GM21529 (cell line): ENCODE results near the gene CBFA2T2.
"Not testable (repeated sequence)": the region's sequence is repeated elsewhere in the genome, so short reads cannot be mapped to it uniquely, and the experiment has no call there.

ENCODE experiments used
- ATAC-seq: cut with Tn5 transposase; IDR thresholded peaks from one replicate; pipeline ENCODE4 v1.9.1; 2021; ENCODE audit not compliant: unreplicated experiment

The CBFA2T2 gene

GRCh38 chr20:33545763-33546162 lies 55.9 kb downstream of the CBFA2T2 start:
- ATAC-seq, result no peak

GRCh38 chr20:33549229-33549999 lies 59.5 kb downstream of the CBFA2T2 start:
- ATAC-seq, result no peak

DNA sequence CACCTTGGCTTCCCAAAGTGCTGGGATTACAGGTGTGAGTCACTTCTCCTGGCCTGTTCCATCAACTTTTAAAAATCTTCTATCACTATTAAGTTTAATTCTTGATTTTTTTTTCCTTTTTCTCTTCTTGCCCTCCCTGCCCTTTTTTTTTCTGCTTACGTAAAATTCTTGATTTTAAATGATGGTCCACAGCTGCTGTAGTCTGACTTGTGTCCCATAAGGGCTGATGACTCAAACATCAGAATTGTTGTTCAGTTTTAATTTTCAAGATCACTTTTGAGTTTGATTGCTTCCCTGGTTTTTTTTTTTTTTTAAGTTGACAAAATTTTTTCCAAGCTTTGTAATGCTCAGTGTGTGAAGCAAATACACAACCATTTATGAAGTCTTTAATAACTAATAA lies 61.9 kb downstream of the CBFA2T2 start:
- ATAC-seq, result no peak

GRCh38 chr20:33552519-33552918 lies 62.6 kb downstream of the CBFA2T2 start:
- no peak for ATAC-seq

DNA sequence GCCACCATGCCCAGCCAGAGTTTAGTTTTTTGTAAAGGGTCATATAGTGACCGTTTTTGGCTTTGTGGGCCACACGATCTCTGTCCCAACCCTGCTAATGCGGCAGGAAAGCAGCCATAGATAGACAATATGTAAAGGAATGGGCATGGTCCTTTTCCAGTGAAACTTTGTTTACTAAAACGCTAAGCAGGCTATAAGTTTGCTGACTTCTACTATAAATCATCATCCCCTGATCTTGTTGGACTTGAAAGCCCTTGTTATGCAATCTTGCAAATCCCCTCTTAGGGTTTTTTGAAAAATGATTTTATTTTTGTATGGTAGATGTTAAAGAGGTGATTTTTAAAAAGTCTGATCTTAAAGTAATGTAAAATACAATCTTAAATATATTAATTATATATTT lies 63.6 kb downstream of the CBFA2T2 start:
- no peak for ATAC-seq

DNA sequence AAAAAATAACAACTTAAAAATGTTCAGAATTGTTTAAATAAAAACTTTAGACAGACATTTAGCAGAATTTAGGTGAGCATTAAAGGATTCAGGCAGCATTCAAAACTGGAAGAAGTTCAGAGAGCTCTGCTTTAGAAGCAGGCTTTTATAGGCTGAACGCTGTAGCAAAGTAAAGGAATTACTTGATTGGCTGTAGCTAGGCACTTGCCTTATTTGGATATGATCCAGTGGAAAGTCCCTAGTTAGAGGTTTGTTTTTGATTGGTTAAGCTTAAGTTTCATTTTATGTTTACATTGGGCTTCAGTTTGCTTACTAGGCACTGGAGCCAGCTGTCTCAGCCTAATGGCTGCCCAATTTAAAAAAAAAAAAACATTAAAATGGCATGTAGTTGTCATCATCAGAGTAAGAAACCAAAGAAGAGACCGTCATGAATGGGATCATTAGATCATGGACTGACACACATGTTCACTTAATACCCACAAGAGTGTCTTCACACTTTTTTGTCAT lies 65.1 kb downstream of the CBFA2T2 start:
- ATAC-seq, result peak; percentile 92

- ATAC-seq, result no peak
Observed at GRCh38 chr20:33555755-33556154, 65.9 kb downstream of the CBFA2T2 start.

DNA sequence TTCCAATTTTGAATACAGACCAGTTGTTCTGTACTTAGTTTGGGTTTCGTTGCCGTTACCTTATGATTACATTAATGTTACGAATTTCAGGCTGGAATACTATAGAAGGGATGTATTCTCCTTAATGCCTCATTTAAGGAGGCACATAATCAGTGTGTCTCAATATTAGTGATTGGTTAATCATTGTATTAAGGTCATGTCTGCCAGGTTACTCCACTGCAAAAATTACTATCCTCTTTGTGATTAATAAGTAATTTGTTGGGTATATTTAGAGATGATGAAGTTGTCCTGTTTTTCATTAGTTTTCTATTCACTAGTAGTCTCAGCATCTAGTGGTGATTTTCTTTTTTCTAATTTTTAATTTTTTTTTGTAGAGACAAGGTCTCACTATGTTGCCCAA lies 66.3 kb downstream of the CBFA2T2 start:
- no peak for ATAC-seq

DNA sequence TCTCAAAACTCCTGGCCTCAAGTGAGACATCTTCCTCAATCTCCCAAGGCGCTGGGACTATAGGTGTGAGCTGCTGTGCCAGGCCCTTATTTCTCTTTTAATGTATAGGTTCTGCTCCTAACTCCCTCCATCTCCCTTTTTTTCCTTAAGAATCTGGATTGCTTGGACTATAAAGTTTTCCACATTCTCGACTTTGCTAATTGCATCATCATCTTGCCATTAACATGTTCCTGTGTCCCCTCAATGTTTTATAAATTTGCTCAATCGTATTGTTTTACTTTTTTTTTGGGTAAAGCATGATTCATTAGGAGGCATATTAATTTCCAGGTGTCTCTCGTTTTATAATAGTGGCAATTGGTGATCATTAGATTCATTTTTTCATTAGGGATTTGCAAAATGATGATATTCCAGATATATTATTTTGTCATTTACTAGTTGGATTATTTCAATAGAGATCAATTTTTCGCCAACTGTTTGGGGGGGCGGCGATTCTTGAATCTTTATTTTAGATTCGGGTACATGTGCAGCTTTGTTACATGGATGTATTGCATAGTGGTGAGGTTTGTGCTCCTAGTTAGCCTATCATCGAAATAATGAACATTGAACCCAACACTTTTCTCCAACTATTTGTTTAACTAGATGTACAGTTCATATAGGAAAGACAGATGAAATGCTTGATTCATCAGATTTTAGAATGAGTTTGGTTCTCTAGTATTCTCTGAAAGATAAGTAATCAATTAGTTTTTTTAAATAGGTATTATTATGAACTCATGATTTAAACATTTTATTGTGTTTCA lies 68.7 kb downstream of the CBFA2T2 start:
- ATAC-seq, result no peak

GRCh38 chr20:33559212-33559611 lies 69.3 kb downstream of the CBFA2T2 start:
- no peak for ATAC-seq

DNA sequence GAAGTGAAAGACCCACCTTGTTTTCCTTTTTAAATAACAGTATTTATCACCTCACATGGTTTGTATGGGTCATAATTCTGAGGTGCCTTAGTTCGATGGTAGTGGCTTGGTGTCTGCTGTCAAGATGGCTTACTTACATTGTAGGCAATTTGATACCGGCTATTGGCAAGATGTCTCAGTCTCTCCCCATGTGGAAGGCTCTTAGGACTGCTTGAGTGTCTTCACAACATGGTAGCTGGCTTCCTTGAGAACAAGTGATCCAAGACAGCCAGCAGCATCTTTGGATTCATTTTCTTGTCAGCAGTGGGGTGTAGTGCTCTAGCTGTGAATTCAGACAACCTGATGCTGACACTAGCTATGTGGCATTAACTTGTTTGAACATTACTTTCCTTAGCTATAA lies 70.1 kb downstream of the CBFA2T2 start:
- ATAC-seq, result no peak

DNA sequence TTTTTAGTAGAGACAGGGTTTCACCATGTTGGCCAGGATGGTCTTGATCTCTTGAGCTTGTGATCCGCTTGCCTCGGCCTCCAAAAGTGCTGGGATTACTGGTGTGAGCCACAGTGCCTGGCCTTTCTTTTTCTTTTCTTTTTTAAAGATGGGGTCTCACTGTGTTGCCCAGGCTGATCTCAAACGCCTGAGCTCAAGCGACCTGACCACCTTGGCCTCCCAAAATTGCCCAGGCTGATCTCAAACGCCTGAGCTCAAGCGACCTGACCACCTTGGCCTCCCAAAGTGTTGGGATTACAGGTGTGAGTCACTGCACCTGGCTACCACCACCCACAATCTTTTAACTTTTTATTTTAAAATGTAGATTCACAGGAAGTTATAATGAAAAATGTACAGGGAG lies 71.2 kb downstream of the CBFA2T2 start:
- not testable (repeated sequence) for ATAC-seq

- ATAC-seq, result no peak
Observed at GRCh38 chr20:33561692-33562601, 72.1 kb downstream of the CBFA2T2 start.

- no peak for ATAC-seq
Observed at GRCh38 chr20:33563788-33564187, 73.9 kb downstream of the CBFA2T2 start.

DNA sequence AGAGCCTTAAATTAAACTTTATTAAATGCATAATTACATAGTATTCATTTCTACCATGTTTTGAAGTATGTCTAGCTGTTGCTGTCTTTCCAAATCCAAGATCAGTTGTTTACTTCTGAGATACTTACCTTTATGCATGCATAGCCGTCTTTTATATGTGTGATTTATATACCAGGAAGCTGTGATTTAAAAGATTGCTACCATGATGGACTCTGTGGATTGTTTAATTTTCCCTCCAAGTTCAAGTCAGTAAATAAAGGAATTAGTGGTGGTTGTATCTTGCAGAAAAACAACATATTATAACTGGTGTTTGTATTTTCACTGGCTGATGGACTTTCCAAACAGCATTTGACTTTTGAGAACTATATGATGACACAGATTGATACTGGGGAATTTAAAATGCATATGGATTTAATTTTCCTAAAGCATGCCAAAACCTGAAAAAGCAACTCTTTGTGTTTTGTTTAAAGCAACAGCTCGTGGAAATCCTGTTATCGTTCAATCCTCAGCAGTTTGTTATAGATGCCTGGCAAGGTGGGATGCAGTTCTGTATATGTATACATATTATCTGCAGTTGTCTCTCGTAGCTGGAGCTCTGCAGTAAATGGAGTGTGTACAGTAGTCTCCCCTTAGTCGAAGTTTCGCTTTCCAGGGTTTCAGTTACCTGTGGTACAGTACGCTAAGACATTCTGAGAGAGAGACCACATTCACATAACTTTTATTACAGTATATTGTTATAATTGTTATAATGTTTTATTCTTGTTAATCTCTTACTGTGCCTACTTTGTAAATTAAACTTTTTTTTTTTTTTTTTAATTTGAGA lies 77.1 kb downstream of the CBFA2T2 start:
- no peak for ATAC-seq

DNA sequence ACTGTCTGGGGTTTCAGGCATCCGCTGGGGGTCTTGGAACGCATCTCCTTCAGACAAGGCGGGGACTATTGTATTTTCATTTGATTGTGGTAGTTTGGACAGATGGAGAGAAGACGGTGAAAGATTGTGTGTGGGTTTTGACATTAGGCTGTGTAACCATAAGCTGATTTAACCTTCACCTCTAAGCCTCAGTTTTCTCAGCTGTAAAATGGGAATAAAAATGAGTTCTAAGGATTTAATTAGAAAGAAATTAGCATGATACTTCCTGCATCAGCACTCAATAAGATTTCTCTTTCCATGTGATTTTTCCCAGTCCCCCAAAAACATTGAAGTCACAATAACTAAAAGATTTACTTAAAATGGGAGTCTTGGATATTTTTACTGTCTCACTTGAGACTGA lies 78.1 kb downstream of the CBFA2T2 start:
- no peak for ATAC-seq

GRCh38 chr20:33568378-33568777 lies 78.5 kb downstream of the CBFA2T2 start:
- ATAC-seq, result no peak

DNA sequence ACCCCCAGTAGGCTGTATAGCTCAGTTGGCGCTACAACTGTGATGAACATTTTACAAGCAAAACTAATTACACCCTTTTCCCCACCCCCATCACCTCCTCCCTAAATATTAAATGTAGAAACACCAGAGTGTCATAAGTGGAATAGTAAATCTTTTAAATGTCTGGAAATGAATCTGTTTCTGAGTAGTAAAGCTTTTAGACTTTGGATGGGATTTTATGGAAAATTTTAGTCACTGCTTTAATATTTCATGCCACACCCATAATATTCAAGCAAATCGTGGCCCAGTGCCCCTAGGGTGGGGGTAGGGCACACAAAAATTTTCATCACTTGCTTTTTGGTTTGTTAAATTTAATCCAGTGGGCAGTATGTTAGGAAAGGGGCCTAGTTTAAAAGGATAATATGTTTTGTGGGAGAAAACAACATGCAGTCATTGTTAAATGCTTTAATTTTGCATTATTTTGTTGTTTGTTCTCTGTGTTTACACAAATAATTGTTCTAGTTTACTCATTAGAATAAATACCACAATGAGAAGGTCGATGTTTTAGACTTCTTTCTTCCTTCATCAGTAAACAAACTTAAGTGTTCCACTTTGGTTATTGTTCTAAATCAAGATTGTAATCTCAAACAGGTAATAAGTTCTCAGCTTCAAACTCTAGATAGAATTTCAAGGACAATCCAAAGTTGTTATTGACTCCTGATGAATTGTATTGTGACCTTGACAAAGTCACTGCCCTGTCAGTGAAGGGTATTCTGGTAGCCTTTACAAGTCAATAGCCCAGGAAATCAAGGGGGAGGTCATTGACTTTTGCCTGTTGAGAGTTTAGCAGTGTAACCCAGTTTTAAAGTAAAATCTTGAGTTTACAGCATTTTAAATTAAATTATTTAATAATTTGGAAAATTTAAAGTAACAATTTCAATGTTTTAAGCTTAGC lies 79.2 kb downstream of the CBFA2T2 start:
- no peak for ATAC-seq

GRCh38 chr20:33569802-33570391 lies 80.0 kb downstream of the CBFA2T2 start:
- no peak for ATAC-seq
